HG03064 (cell line): ENCODE results near the gene MED12L.

Experiments
- ATAC-seq: cut with Tn5 transposase; IDR thresholded peaks from one replicate; pipeline ENCODE4 v1.9.1; 2021; ENCODE audit warnings: low read depth; ENCODE audit not compliant: unreplicated experiment

MED12L gene

DNA sequence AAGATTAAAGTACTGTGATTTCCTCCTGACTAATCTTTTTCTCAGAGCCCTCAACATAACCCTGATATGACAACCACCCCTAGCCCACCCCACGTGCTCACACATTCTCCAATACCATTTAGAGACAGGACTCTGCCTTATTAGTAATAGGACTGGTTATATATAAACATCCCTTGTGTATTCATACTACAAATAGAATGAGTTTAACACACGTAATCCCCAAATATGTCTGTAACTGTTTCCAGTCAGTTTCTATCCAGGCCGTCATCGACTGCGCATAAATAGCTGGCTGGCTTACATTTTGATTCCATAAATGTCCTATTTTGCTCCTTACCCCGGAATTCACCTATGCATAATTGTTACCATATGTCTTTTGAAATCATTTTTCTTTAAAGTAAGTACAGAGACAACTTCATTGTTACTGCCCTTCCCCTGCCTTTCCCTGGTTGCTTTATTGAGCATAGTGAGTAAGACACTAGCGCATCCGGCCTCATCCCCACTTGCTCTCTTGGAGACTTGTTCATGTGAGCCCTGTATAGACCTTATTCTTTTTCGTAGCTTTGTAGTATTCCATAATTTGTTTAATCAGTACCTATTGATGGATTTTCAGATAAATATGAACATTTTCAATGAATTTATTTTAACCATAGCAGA, 196.3 kb downstream of the MED12L start:
- no peak for ATAC-seq

DNA sequence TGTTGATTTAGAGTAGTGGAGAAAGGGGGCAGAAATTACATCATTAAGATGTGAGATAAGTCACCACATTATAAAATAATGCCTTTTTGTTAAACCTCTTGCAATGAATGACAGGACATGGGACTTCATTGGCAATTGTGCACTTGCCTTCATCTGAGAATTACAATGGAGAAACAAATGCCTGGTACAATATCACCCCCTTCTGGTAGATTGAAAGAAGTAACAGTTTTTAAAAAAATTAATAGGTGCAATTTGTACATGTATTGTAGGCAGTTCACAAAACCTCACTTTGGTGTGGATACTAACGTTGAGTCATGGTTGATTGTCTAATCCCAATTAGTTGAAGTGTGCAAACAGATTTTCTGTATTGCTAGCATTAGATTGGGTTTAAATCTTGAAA, 197.5 kb downstream of the MED12L start:
- ATAC-seq, result no peak

- ATAC-seq, result no peak
These were observed 197.9 kb downstream of the MED12L start for GRCh38 chr3:151283387-151283786.

DNA sequence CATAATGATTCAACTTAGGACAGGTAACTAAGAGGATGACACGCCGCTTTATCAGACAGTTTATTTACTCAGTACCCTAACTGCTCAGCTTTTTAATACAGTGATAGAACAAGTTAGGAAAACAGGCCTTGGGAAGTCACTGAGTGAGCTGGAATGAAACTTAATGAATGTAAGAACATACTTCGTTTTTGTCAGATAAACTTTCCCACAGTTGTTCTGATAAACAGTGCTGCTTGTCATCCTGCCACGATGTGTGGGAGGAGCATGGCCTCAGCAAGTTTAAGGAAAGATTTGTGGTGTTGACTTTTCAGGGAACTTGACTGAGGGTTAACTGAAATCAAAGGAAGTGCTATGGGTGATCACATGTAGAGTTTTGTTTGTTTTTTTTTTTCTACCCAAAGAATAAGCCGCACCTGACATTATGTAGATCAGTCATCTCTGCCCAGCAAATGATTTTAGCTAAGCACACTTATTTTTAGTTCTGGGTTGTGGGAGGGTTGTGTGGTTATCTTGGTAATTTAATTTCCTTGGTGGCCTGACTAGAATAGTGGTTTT, 198.5 kb downstream of the MED12L start:
- no peak for ATAC-seq

GRCh38 chr3:151285940-151286339, 200.5 kb downstream of the MED12L start:
- ATAC-seq, result no peak

- no peak for ATAC-seq
These were observed 204.0 kb downstream of the MED12L start for GRCh38 chr3:151289445-151289844.

- no peak for ATAC-seq
These were observed 205.2 kb downstream of the MED12L start for GRCh38 chr3:151290673-151291072.

GRCh38 chr3:151293127-151293526, 207.7 kb downstream of the MED12L start:
- no peak for ATAC-seq

DNA sequence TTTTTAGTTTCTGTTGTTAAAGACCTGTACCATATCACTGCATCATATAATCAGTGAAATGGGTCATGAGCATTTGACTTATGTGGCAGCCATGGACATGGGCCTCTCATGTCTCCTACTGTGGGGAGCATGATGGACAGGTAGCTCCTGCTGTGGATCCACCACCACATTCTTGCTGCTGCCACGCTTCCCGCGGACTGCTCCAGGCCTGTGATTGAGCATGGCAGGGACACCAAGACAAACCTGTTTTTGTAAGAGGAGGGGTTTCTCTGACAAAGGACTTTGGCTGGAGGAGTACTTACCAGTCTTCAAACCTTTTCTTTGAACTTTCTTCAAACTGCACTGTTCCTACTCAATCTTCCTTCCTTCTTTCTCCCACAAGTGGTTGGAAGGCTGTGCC, 210.8 kb downstream of the MED12L start:
- no peak for ATAC-seq

GRCh38 chr3:151297429-151297828, 212.0 kb downstream of the MED12L start:
- ATAC-seq, result no peak

DNA sequence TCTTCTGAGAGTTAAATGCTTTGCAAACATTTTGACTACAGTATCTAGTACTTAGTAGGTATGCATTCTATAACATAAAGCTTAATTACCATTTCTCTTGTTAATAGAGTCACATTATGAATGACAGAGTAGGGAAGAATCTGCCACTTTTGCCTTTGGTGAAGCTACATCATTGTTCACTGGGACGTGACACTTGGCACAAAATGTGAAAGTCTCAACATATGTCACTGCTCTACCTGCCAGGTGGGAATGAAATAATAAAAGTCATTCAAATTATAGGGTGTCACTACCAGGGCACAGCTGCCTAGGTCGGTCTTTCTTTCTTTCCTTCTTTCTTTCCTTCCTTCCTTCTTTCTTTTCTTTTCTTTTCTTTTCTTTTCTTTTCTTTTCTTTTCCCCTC, 213.5 kb downstream of the MED12L start:
- no peak for ATAC-seq

GRCh38 chr3:151300539-151300938, 215.1 kb downstream of the MED12L start:
- no peak for ATAC-seq

DNA sequence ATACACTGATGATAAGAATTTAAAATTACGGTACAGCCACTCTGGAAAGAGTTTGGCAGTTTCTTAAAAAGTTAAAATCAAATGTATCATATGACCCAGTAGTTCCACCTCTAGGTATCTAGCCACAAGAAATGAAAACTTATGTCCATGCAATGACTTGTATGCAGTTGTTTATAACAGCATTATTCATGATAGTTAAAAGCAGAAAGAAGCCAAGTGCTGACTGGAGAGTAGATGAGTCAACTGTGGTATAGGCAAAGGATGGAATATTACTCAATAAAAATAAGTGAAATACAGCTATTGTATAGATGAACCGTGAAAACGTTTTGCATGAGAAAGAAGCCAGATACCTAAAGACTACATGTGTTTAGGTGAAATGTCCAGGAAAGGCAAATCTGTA, 216.3 kb downstream of the MED12L start:
- no peak for ATAC-seq

- ATAC-seq, result no peak
These were observed 218.3 kb downstream of the MED12L start for GRCh38 chr3:151303751-151304150.

DNA sequence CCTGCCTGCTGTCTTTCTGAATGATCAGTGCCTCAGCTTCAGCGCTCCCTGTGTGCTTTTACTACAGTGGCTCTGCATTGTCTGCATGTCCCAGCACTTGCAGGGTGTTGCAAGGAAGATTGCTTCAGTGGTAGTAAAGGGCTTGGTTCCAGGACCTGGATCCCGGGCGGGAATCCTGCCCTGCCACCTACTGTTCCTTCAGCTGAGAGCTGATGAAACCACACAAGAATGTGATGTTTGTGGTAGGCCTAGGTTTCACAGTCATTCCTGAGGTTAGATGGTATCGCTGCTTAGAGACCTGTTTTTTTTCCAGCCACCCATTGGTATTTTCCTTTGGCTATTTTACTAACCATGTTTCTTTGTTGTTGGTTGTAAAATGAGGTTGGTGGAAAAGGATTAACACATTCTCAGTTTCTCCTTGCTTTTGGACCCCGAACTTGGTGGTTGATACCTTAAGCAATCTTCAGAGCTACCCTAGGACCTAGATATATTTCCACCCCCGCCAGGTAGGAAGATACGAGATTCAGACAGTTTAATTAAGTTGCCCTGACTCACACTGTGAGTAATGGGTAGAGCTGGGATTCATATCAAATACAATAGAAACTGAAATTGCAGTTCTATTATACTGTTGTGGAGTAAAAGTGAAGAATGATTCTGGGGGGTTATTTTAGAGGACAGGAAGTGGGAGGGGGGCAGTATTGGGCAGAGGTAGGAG, 219.8 kb downstream of the MED12L start:
- ATAC-seq, result no peak

- ATAC-seq, result no peak
These were observed 220.3 kb downstream of the MED12L start for GRCh38 chr3:151305775-151306151.

GRCh38 chr3:151306168-151306810, 220.8 kb downstream of the MED12L start:
- no peak for ATAC-seq

DNA sequence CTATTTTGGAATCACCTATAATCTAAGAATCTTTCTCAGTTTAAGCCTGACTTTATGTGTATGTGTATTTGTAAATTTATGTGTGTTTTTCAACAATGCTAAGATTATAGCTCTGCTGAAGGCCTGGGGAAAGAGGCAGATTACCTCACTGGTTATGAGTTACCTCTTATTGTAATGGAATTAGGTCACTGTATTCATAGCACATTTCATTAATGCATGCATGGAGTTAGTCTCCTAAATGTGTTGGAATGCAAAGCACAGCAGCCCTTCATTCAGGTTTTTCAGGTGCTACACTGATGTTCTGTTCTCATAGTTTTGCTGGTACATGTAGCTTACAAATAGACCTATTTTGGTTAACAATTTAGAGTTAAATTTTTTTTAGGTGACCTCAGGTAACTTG, 221.7 kb downstream of the MED12L start:
- no peak for ATAC-seq

DNA sequence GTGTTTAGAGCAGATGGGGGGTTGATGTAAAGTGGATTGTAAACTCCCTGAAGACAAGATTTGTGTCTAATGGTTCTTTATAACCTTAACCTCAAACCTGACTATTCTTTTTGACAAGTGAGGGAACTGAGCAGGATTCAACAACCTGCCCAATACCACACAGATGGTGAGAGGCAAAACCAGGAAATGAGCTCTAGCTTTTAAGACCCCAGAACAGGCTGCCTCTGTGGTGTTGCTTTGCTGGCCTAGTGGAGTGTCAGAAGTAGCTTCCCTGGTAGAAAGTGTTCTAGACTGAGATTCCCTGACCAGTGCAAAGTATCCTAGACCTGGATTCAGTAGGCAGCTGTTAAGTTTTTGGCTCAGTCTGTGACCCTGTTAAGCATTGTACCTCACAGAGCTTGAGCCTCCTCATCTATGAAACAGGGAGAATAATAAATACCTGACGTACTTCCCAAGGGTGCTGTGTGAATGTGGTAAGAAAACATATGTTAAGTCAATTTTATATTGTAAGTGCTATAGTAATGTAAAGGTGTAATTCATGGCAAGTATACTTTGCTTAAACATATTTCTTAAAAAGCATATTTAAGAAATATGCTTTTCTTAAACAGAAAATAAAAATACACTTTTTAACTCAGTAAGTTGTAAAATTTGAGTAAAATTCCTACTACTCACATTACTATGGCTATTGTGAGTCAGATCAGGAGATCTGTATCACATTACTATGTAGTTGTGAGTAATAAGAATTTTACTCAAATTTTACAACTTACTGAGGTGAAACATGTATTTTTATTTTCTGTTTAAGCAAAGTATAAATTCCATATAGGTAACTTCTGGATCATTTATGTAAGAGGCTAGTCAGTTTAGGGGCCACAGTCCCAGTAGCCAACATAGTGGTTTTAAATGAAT, 222.4 kb downstream of the MED12L start:
- ATAC-seq, result no peak

GRCh38 chr3:151309566-151309965, 224.1 kb downstream of the MED12L start:
- no peak for ATAC-seq

DNA sequence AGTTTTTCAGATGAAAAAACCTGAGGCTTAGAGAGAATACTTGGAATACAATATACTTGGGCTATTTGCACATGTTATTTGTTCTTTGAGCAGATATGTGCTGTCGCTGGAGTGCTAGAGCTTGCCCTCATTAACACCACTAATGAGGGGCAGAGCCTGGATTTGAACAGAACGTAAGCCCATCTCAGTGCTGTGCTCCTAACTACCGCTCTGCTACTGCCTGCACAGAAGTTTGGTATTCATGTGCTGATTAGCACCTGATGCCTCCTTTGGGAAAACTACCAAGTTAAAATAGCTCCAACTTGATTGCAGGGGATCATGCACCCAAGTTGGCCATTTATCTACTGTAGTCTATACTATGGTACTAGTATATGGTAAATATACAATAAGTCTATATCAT, 227.5 kb downstream of the MED12L start:
- no peak for ATAC-seq
